BE2C (cell line): ENCODE results near the gene TAGLN2. TPM values are rescaled to one million over a fixed set of nuclear protein-coding genes. Genes with fewer than 3 reads are reported as not detected.

Experiments used
- DNase-seq: peaks from one replicate; pipeline ENCODE4 v3.0.0-alpha.2; 2020
- H3K27me3 ChIP-seq: fragments of 250-450 bp; sonication (Bioruptor Pico); 2 replicates; pipeline ENCODE4 v1.5.1; 2020; ENCODE audit warnings: mild to moderate bottlenecking
- H3K36me3 ChIP-seq: fragments of 250-450 bp; sonication (Bioruptor Pico); 2 replicates; pipeline ENCODE4 v1.5.1; 2020; ENCODE audit warnings: mild to moderate bottlenecking
- H3K4me1 ChIP-seq: fragments of 250-450 bp; sonication (Bioruptor Pico); 2 replicates; pipeline ENCODE4 v1.5.1; 2020
- H3K4me3 ChIP-seq: 2 replicates; pipeline ENCODE4 v1.5.1; 2011; ENCODE audit warnings: low read depth, low read length
- H3K9me3 ChIP-seq: fragments of 250-450 bp; sonication (Bioruptor Pico); 2 replicates; pipeline ENCODE4 v1.5.1; 2020
- polyA plus RNA-seq: library from polyadenylated mRNA; unstranded; fragments of >200 nt; gene quantifications from one replicate; pipeline ENCODE4 v1.2.1, GENCODE V29; 2012; ENCODE audit warnings: low read depth, missing spikeins; ENCODE audit not compliant: insufficient read length, insufficient read depth
- TF ChIP-seq, protein P1 (sequence below): IDR thresholded peaks from 2 replicates; pipeline ENCODE4 v1.5.1; 2012; ENCODE audit warnings: mild to moderate bottlenecking, low read depth, low read length

The TAGLN2 gene
- polyA plus RNA-seq = 685 TPM

DNA sequence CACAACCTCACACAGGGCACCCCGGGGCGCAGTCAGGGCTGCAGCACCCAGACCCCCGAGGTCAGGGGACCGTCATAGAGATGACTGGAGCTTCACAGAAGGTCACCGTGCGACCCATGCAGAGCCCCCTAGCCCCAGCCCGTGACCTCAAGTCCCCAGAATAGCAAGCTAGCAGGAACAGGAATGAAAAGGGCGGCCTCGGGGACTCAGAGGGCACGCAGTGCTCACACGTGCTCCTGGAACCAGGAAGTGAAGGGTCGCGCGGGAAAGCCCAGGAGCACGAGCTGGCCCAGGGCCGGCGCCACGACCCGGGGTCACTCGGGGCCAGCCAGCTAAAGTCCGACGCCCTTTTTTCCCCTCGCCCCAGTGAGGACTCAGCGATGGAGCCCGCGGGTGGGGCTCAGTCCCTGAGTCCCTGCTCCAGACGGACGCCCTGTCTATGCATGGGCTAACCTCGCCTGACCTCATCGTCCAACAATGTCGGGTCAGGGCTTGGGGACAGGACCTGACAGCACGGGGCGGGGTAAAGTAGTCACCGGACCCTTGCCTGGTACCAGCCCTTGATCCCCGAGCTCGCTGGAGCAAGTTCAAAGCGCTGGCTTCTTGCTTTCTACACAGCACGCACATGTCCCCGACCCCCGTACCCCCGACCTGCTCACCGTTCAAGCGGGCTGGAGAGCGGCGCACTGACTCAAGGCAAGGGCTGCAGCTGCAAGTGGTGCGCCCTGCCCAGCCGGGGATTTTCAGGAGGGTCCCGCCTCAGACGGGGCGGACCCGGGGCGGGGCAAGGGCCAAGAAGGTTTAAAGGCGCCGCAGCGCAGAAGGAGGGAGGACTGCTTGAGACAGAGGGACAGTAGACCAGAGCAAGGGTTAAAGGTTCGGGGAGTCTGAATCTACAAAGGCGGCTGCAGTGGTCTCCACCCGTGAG lies at the start of gene TAGLN2:
TSS of gene TAGLN2 (minus strand) at position 717 of the 928 bp plus-strand sequence. CDS start 4,998 bp downstream, outside the sequence.
- H3K9me3 ChIP-seq = no peaks in the 10 kb centered on the region
- H3K36me3 ChIP-seq = peaks cover 3% of the 10 kb centered on the region
- peaks cover 16% of the 10 kb centered on the region for H3K4me1 ChIP-seq
- peak; percentile 69 for DNase-seq
- peaks cover 8% of the 10 kb centered on the region; the same call in 1 of the 2 replicates for H3K27me3 ChIP-seq
- H3K4me3 ChIP-seq = peak within 1 kb of the TSS; percentile 76
- TF ChIP-seq, protein P1, sequence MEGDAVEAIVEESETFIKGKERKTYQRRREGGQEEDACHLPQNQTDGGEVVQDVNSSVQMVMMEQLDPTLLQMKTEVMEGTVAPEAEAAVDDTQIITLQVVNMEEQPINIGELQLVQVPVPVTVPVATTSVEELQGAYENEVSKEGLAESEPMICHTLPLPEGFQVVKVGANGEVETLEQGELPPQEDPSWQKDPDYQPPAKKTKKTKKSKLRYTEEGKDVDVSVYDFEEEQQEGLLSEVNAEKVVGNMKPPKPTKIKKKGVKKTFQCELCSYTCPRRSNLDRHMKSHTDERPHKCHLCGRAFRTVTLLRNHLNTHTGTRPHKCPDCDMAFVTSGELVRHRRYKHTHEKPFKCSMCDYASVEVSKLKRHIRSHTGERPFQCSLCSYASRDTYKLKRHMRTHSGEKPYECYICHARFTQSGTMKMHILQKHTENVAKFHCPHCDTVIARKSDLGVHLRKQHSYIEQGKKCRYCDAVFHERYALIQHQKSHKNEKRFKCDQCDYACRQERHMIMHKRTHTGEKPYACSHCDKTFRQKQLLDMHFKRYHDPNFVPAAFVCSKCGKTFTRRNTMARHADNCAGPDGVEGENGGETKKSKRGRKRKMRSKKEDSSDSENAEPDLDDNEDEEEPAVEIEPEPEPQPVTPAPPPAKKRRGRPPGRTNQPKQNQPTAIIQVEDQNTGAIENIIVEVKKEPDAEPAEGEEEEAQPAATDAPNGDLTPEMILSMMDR = no peak

DNA sequence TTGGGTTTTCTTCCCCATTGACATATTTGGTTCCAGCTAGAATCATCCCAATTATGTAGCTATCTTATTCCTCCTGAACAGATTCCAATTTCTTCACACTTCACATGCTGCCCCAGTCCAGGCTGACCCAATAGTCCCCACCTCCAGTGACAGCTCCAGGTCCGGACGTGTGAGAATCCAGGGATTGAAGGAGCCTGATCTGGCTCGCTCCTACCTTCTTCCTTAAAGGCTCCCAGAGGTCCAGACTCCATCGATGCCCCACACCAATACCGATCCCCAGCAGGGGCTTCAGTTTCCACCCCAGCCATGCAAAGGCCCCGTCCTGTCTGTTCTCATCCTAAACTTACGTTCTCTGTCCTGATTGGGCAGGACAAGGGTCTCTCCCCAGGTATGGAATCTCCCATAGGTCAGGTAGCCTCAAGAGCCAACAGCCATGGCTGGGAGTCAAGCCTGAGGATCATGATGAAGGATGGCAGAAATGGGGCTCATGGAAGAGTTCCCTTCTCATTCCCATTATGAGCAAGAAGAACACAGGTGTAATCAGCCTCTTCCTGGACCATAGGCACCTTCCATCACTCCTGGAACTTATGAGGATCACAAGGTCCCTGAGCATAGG lies 49.2 kb upstream of the TAGLN2 start:
- Histone ChIP-seq H3K36me3 (no peaks in the 10 kb centered on the region), H3K4me1 (no peaks in the 10 kb centered on the region), H3K27me3 (peaks cover 25% of the 10 kb centered on the region), H3K4me3 (no peak overlapping the region), H3K9me3 (no peaks in the 10 kb centered on the region)
- no peak for DNase-seq
- TF ChIP-seq, protein P1 = no peak

DNA sequence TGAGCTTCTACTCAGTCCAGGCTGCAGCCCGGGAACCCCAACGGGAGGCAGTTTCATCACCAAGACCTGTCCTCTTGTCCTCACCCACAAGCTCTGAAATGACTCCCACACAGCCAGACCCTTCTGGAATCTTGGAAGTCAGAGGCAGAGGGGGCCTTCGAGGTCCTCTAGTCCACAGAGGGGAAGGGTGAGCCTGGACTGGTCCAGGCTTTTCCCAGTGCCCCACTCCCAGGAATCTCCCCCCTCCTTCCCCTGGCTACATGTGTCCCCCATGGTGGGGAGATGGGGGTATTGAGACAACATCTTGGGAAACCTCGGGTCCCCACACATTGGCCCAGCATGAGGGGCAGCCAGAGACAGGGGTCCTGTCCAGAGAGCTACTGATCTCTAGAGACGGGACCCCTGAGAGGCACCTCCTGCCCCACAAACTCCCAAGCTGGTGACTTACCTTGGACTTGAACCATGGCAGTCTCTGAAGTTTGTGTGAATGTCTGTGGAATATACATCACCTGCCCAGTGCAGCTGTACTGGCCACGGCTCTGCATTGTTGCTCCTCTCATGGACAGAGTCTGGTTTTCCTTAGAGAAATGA lies 48.1 kb upstream of the TAGLN2 start:
- TF ChIP-seq, protein P1 = no peak
- Histone ChIP-seq H3K27me3 (peaks cover 19% of the 10 kb centered on the region), H3K4me1 (no peaks in the 10 kb centered on the region), H3K4me3 (no peak overlapping the region), H3K9me3 (no peaks in the 10 kb centered on the region), H3K36me3 (no peaks in the 10 kb centered on the region)
- no peak for DNase-seq

DNA sequence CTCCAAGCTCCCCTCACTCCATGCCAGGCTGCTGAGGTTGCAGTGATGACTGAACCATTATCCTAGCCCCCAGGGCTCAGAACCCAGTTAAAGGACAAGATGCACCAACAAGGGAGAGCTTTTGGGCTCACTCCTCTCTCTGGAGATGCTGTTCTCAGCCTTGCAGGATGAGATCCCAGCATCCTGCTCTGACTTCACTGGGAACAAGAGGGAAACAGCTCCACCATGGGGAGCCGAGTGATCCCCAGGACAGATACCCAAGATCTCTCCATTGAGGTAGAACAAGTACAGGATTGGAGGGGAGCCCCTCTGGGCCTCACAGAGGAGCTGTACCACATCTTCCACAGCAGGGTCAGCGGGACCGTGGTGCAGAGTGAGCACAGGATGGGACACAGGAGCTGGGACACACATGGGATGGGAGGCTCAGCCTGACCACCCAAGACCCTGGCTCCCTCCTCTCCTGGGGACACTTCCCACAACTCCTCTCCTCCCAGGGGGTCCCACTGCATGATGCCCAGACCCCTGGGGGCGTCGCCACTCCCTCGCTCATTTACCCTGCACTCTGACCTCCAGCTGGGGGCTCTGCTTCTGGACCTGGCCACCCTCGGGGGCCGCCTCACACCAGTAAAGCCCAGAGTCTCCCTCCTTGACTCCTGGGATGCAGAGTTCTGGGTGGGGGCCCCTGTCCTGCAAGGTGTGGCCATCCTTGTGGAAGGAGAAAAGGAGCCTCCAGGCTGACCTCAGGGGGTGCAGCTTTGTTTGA lies 47.3 kb upstream of the TAGLN2 start:
- Histone ChIP-seq H3K27me3 (peaks cover 18% of the 10 kb centered on the region), H3K9me3 (no peaks in the 10 kb centered on the region), H3K4me3 (no peak overlapping the region), H3K4me1 (no peaks in the 10 kb centered on the region), H3K36me3 (no peaks in the 10 kb centered on the region)
- TF ChIP-seq, protein P1 = no peak
- no peak for DNase-seq

DNA sequence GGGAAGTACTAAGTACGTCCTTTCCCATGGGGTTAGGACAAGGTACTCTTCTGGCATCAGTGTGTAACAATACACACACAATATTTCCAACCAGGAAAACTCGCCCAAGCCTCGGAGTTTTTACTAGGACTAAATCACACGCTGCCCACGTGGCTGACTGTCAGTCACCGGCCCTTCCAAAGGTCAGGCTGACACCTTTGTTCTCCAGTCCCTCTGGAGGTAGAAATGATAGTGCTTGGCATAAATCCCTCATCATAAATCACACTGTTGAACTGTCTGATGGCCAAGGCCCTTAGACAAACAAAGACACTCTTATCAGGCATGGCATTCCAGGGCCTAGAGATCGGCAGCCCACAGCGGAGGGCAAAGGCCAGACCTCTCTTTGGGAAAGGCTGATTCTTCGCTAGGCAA lies 45.6 kb upstream of the TAGLN2 start:
- TF ChIP-seq, protein P1 = no peak
- Histone ChIP-seq H3K27me3 (peaks cover 22% of the 10 kb centered on the region), H3K4me3 (no peak overlapping the region), H3K4me1 (no peaks in the 10 kb centered on the region), H3K36me3 (no peaks in the 10 kb centered on the region), H3K9me3 (no peaks in the 10 kb centered on the region)
- no peak for DNase-seq
